ENCODE data around the gene LDLRAP1. TPM values are rescaled to one million over a fixed set of nuclear protein-coding genes. Genes with fewer than 3 reads are reported as not detected.
A peak's percentile ranks its signal among the peaks of the same experiment; 100 is the strongest.

The LDLRAP1 gene
- total RNA-seq, 1 donor from 2014 or later: 34.3 TPM

GRCh38 chr1:25562928-25563283, 19.5 kb downstream of the LDLRAP1 start:
- peaks cover 16% of the 10 kb centered on the region for H3K36me3 Mint-ChIP-seq (ENCODE audit: unreplicated experiment)
- H3K27me3 Mint-ChIP-seq (ENCODE audit: unreplicated experiment): no peaks in the 10 kb centered on the region
- H3K27ac Mint-ChIP-seq (ENCODE audit: unreplicated experiment): no peak overlapping the region
- peaks cover 30% of the 10 kb centered on the region for H3K4me1 Mint-ChIP-seq (ENCODE audit: unreplicated experiment)
- no peaks in the 10 kb centered on the region for H3K9me3 Mint-ChIP-seq (ENCODE audit: unreplicated experiment)
- no peak for DNase-seq (ENCODE audit: extremely low spot score, unreplicated experiment)
- TF ChIP-seq CTCF (IDR thresholded peaks at IDR 0.05): no peak
- no peak overlapping the region for H3K4me3 Mint-ChIP-seq (ENCODE audit: unreplicated experiment)

- Mint-ChIP-seq H3K27ac (ENCODE audit: unreplicated experiment) (no peak overlapping the region), H3K4me1 (ENCODE audit: unreplicated experiment) (peaks cover 37% of the 10 kb centered on the region), H3K4me3 (ENCODE audit: unreplicated experiment) (no peak overlapping the region), H3K27me3 (ENCODE audit: unreplicated experiment) (no peaks in the 10 kb centered on the region), H3K36me3 (ENCODE audit: unreplicated experiment) (peaks cover 14% of the 10 kb centered on the region), H3K9me3 (ENCODE audit: unreplicated experiment) (no peaks in the 10 kb centered on the region)
- TF ChIP-seq CTCF (IDR thresholded peaks at IDR 0.05): no peak
- DNase-seq (ENCODE audit: extremely low spot score, unreplicated experiment): no peak
Observed at GRCh38 chr1:25563330-25564215, 20.2 kb downstream of the LDLRAP1 start.

GRCh38 chr1:25564777-25565574, 21.6 kb downstream of the LDLRAP1 start:
- Mint-ChIP-seq H3K27ac (ENCODE audit: unreplicated experiment) (no peak overlapping the region), H3K36me3 (ENCODE audit: unreplicated experiment) (peaks cover 10% of the 10 kb centered on the region), H3K27me3 (ENCODE audit: unreplicated experiment) (no peaks in the 10 kb centered on the region), H3K9me3 (ENCODE audit: unreplicated experiment) (no peaks in the 10 kb centered on the region), H3K4me1 (ENCODE audit: unreplicated experiment) (peaks cover 51% of the 10 kb centered on the region), H3K4me3 (ENCODE audit: unreplicated experiment) (no peak overlapping the region)
- no peak for TF ChIP-seq CTCF (IDR thresholded peaks at IDR 0.05)
- DNase-seq (ENCODE audit: extremely low spot score, unreplicated experiment): no peak

- H3K4me3 Mint-ChIP-seq (ENCODE audit: unreplicated experiment): no peak overlapping the region
- peaks cover 53% of the 10 kb centered on the region for H3K4me1 Mint-ChIP-seq (ENCODE audit: unreplicated experiment)
- no peaks in the 10 kb centered on the region for H3K27me3 Mint-ChIP-seq (ENCODE audit: unreplicated experiment)
Observed at GRCh38 chr1:25565626-25566025, 22.2 kb downstream of the LDLRAP1 start.

More at GRCh38 chr1:25565626-25566025, 22.2 kb downstream of the LDLRAP1 start:
- peak overlapping the region; percentile 94 for H3K27ac Mint-ChIP-seq (ENCODE audit: unreplicated experiment)
- no peak for TF ChIP-seq CTCF (IDR thresholded peaks at IDR 0.05)
- no peaks in the 10 kb centered on the region for H3K9me3 Mint-ChIP-seq (ENCODE audit: unreplicated experiment)
- DNase-seq (ENCODE audit: extremely low spot score, unreplicated experiment): no peak
- peaks cover 10% of the 10 kb centered on the region for H3K36me3 Mint-ChIP-seq (ENCODE audit: unreplicated experiment)
